MCF 10A (cell line): ENCODE measurements around the gene ALS2CL. TPM values are rescaled to one million over a fixed set of nuclear protein-coding genes. Genes with fewer than 3 reads are reported as not detected.

Source experiments
- BruUV-seq: library from RNA; stranded (reverse); fragments of 400-500 nt; replicated peaks from 2 replicates; lab custom pipeline; 2021; lab: Mats Ljungman, UMichigan
- CTCF ChIA-PET: fragments of 300-600 bp; sonication (Branson Sonifier 250); formaldehyde crosslinking; extraction: SDS; loops from one replicate; lab custom pipeline; 2021; ENCODE audit warnings: antibody characterized with exemption, inconsistent platforms; lab: Yijun Ruan, JAX
- POLR2A ChIA-PET: fragments of 300-600, 350-650 bp; sonication (Branson Sonifier 250); formaldehyde crosslinking; extraction: SDS; loops from one replicate; lab custom pipeline; 2020; ENCODE audit warnings: antibody characterized with exemption, inconsistent platforms; lab: Yijun Ruan, JAX
- DNase-seq: peaks from one replicate; pipeline ENCODE4 v3.0.0-alpha.2; 2018; ENCODE audit not compliant: unreplicated experiment
- H3K27ac Mint-ChIP-seq: one replicate; pipeline ENCODE4 v1.8.0; 2022; ENCODE audit warnings: mild to moderate bottlenecking, low read depth, mixed read lengths; ENCODE audit not compliant: unreplicated experiment
- H3K27me3 Mint-ChIP-seq: one replicate; pipeline ENCODE4 v1.8.0; 2022; ENCODE audit warnings: mixed read lengths; ENCODE audit not compliant: insufficient read depth, unreplicated experiment
- H3K36me3 Mint-ChIP-seq: one replicate; pipeline ENCODE4 v1.8.0; 2022; ENCODE audit warnings: mild to moderate bottlenecking, moderate library complexity, mixed read lengths; ENCODE audit not compliant: insufficient read depth, unreplicated experiment
- H3K4me1 Mint-ChIP-seq: one replicate; pipeline ENCODE4 v1.8.0; 2022; ENCODE audit warnings: mixed read lengths; ENCODE audit not compliant: insufficient read depth, unreplicated experiment
- H3K4me3 Mint-ChIP-seq: one replicate; pipeline ENCODE4 v1.8.0; 2022; ENCODE audit warnings: mild to moderate bottlenecking, moderate library complexity, mixed read lengths; ENCODE audit not compliant: unreplicated experiment
- H3K9me3 Mint-ChIP-seq: one replicate; pipeline ENCODE4 v1.8.0; 2022; ENCODE audit warnings: mixed read lengths; ENCODE audit not compliant: unreplicated experiment
- CTCF ChIP-seq: fragments of 200-600 bp; IDR thresholded peaks from one replicate; pipeline ENCODE4 v1.8.0; 2022; ENCODE audit warnings: antibody characterized with exemption, mild to moderate bottlenecking; ENCODE audit not compliant: unreplicated experiment
- intact Hi-C: fragments of 100-400 bp; cut with micrococcal nuclease; formaldehyde crosslinking; loops from 2 replicates; pipeline ENCODE4 v1.14.1; 2022
- total RNA-seq: library from RNA; stranded (reverse); gene quantifications from 2 replicates; pipeline ENCODE4 v1.2.3, GENCODE V29; 2022

The ALS2CL gene
- total RNA-seq, 1 experiment from 2014 or later: 95.5 TPM

DNA sequence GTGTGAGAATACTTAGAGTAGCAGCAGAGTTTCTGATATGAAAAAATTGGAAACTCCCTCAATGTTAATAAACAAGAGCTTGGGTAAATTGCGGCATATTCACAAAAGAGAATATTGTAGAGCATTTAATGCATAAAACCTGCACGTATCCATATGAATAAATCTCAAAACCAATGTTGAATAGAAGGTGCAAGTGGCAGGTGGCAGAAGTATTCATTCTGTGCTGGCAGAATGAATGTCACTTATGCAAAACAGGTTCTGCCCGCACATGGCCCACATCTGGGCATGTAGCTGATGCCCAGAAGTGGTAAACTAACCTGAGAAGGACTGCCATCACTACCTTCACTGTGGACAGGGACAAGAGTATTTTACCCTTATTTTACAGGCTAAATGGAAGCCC is 38.3 kb upstream of the ALS2CL start:
- intact Hi-C loops: no loop called here
- Mint-ChIP-seq H3K36me3 (no peaks in the 10 kb centered on the region), H3K9me3 (no peaks in the 10 kb centered on the region), H3K27me3 (peaks cover 40% of the 10 kb centered on the region), H3K4me1 (no peaks in the 10 kb centered on the region), H3K4me3 (no peak overlapping the region), H3K27ac (no peak overlapping the region)
- no TSS peak for BruUV-seq
- no peak for TF ChIP-seq CTCF
- POLR2A ChIA-PET: interaction anchor here (0.6 kb wide), 1 partner anchor 430 kb away, joined by 4 read pairs; no protein-coding TSS in a partner anchor
- CTCF ChIA-PET: no interaction called here
- DNase-seq: no peak

- H3K27ac Mint-ChIP-seq: no peak overlapping the region
- H3K27me3 Mint-ChIP-seq: peaks cover 50% of the 10 kb centered on the region
- no peak for TF ChIP-seq CTCF
- no TSS peak for BruUV-seq
- DNase-seq: no peak
- H3K4me1 Mint-ChIP-seq: no peaks in the 10 kb centered on the region
- no peaks in the 10 kb centered on the region for H3K9me3 Mint-ChIP-seq
- H3K4me3 Mint-ChIP-seq: no peak overlapping the region
- intact Hi-C loops: no loop called here
- no peaks in the 10 kb centered on the region for H3K36me3 Mint-ChIP-seq
- POLR2A ChIA-PET: no interaction called here
- CTCF ChIA-PET: no interaction called here
These were observed 37.3 kb upstream of the ALS2CL start for GRCh38 chr3:46730819-46731218.

DNA sequence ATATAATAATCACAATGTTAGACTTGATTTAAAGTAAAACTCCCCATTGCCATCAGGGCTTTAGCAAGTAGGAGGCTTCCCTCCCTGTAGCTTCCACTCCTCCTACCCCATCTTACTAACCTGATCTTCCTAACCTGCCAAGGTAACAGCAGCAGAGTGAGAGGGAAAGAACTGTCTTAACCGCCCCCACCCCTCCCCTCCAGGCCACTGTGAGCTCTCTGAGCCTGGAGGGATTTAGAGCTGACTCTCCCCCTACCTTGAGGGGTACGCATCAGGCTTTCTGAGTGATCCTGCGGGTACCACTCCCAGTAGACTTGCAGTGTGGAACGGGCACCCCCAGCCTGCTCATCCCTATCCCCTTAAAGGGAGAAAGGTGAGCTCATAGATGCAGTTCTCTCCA is 35.6 kb upstream of the ALS2CL start:
- BruUV-seq: no TSS peak
- TF ChIP-seq CTCF: no peak
- DNase-seq: no peak
- Mint-ChIP-seq H3K36me3 (no peaks in the 10 kb centered on the region), H3K9me3 (no peaks in the 10 kb centered on the region), H3K27ac (no peak overlapping the region), H3K4me1 (no peaks in the 10 kb centered on the region), H3K27me3 (peaks cover 51% of the 10 kb centered on the region), H3K4me3 (no peak overlapping the region)
- intact Hi-C loops: no loop called here
- ChIA-PET POLR2A (no interaction called here), CTCF (interaction anchor here (1.1 kb wide), 1 partner anchor 15 kb away, joined by 4 read pairs; no protein-coding TSS in a partner anchor)

- no peaks in the 10 kb centered on the region for H3K4me1 Mint-ChIP-seq
- DNase-seq: no peak
- TF ChIP-seq CTCF: no peak
- no peaks in the 10 kb centered on the region for H3K36me3 Mint-ChIP-seq
- no peaks in the 10 kb centered on the region for H3K9me3 Mint-ChIP-seq
- no peak overlapping the region for H3K4me3 Mint-ChIP-seq
- no peak overlapping the region for H3K27ac Mint-ChIP-seq
- POLR2A ChIA-PET: no interaction called here
- BruUV-seq: no TSS peak
- intact Hi-C loops: no loop called here
- CTCF ChIA-PET: interaction anchor here (0.9 kb wide), 1 partner anchor 16 kb away, joined by 3 read pairs; no protein-coding TSS in a partner anchor
- peaks cover 31% of the 10 kb centered on the region for H3K27me3 Mint-ChIP-seq
These were observed 32.3 kb upstream of the ALS2CL start for GRCh38 chr3:46725621-46726314.
